ENCODE measurements around the gene NPFF. TPM values are rescaled to one million over a fixed set of nuclear protein-coding genes. Genes with fewer than 3 reads are reported as not detected.

NPFF gene
- polyA plus RNA-seq, 2 donors = 0.12 TPM; not detected in 1

DNA sequence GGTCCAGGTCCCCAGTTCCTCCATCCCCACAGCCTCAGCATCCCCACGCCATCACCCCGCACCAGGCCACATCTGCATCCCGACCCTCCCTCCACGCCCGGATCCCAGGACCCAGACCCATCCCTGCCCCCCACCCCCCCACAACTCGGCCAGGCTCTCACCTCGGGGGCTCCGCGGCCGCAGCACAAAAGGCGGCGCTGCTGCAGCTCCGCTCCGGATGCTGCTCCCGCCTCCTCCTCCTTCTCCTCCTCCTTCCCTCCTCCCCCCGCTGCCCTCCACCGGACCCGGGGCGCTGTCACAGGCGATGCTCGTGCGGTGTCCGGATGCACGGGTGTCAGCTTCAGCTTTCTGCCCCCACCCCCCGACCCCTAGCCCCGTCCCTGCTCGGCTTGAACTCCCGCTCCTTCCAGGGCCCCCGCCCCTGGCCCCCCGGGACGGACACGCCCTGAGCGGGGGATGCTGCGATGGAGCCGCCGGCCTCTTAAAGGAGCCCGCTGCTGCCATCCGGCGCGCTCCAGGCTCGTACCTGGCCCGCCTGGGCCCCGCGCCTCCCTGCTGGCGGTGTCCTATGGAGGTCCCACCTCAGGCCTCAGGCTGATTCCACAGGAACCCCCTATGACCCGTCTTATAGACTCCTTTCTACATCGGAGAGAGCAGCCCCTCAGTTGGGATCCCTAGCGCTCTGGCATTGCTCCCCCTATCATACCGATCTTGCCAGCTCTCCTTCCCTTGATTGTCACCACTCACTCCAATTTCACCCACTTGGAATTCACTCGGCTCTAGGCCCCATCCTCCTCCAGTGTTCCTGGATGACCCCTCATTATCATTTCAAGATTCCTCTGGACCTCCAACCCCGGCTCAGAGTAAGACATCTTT lies 7.8 kb downstream of the NPFF start, which contains the start of gene MAP3K12:
MAP3K12 (minus strand) TSS at position 193 of the 876 bp plus-strand sequence. CDS start 12,067 bp downstream, outside the sequence.
- peaks cover 0 to 17% of the 10 kb centered on the region in 2 donors for H3K4me1 ChIP-seq (ENCODE audit: control insufficient read depth in 2 of 2, insufficient read depth in 2 of 2, low read length in 1 of 2)
- peak within 1 kb of the TSS; percentile 55 to 63 for H3K4me3 ChIP-seq (ENCODE audit: low read depth in 1 of 2, low read length in 2 of 2)
- WGBS, 2 donors = 0 to 1% methylated on average over 50 to 51 of the region's 51 CpGs

DNA sequence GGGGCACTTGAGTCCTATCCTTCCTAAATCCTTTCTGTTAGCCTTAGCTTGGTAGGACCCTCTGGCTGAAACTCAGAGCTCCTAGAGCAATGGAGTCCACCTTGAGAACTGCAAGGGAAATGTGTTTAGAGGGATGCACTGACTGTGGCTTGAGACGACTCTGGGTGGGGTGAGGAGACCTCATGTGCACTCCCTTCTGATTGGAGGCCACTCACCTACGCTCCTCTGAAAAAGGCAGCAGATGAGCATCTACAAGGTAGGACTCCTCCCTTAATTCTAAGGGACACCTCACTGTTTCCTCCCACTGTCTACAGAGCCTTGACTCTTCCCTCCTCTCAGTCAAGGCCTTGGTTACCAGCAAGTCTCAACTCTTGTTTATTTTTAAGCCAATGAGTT lies 9.1 kb downstream of the NPFF start:
- H3K4me1 ChIP-seq (ENCODE audit: control insufficient read depth in 2 of 2, insufficient read depth in 2 of 2, low read length in 1 of 2) = peaks cover 0 to 18% of the 10 kb centered on the region in 2 donors
- no peak overlapping the region for H3K4me3 ChIP-seq (ENCODE audit: low read depth in 1 of 2, low read length in 2 of 2)

More for the DNA sequence above, 7.8 kb downstream of the NPFF start, which contains the start of gene MAP3K12:
- peak within 1 kb of the TSS; percentile 97 to 100 for H3K27ac ChIP-seq (ENCODE audit: low read depth in 2 of 2, low read length in 1 of 2)
- peaks cover 0 to 7% of the 10 kb centered on the region in 2 donors for H3K36me3 ChIP-seq (ENCODE audit: control insufficient read depth in 2 of 2, insufficient read depth in 2 of 2, low read length in 1 of 2)
- H3K9me3 ChIP-seq (ENCODE audit: control insufficient read depth in 2 of 2, insufficient read depth in 1 of 2, low read depth in 1 of 2, low read length in 1 of 2) = no peaks in the 10 kb centered on the region
- H3K27me3 ChIP-seq (ENCODE audit: control insufficient read depth in 1 of 2, insufficient read depth in 2 of 2, low read length in 2 of 2) = no peaks in the 10 kb centered on the region

DNA sequence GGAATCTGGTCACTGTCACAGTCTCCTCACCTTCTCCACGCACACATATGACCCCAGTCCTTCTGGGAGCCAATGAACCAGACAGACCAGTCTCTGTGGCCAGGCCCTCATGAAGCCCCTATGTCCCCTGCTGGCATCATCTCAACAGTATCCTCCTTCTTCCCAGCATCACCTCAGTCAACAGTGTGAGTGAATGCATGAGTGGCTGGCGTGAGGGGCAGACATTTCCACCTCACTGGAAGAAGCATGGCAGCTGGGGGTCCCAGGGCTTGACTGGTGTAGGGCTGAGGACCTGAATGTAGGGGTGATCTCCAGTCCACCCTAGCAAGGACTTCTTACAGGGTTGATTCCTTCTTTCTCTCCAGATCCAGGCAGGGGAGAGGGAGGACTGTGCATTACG lies 9.8 kb downstream of the NPFF start:
- Histone ChIP-seq H3K27ac (ENCODE audit: low read depth in 2 of 2, low read length in 1 of 2) (no peak overlapping the region), H3K4me1 (ENCODE audit: control insufficient read depth in 2 of 2, insufficient read depth in 2 of 2, low read length in 1 of 2) (peaks cover 0 to 17% of the 10 kb centered on the region in 2 donors)
- 94 to 96% methylated on average over 3 of the region's 3 CpGs for WGBS, 2 donors

More for the DNA sequence above, 9.1 kb downstream of the NPFF start:
- 62 to 82% methylated on average over 2 of the region's 2 CpGs for WGBS, 2 donors
- Histone ChIP-seq H3K27ac (ENCODE audit: low read depth in 2 of 2, low read length in 1 of 2) (no peak overlapping the region), H3K36me3 (ENCODE audit: control insufficient read depth in 2 of 2, insufficient read depth in 2 of 2, low read length in 1 of 2) (no peaks in the 10 kb centered on the region), H3K27me3 (ENCODE audit: control insufficient read depth in 1 of 2, insufficient read depth in 2 of 2, low read length in 2 of 2) (no peaks in the 10 kb centered on the region), H3K9me3 (ENCODE audit: control insufficient read depth in 2 of 2, insufficient read depth in 1 of 2, low read depth in 1 of 2, low read length in 1 of 2) (no peaks in the 10 kb centered on the region)

DNA sequence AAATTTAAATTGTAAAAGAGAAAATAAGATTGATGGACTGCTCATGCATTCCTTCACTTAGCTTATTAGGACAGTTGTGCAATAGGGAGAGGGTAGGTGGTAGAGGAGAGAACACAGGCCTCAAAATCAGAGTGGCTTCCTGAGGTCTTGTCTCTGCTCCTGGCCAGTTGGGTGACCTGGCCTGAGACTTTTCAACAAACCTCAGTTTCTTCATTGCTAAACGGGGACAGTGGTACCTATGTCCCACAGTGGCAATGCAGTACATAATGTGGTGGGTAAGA lies 10.6 kb downstream of the NPFF start:
- no peaks in the 10 kb centered on the region for H3K9me3 ChIP-seq (ENCODE audit: control insufficient read depth in 2 of 2, insufficient read depth in 1 of 2, low read depth in 1 of 2, low read length in 1 of 2)
- peaks cover 0 to 16% of the 10 kb centered on the region in 2 donors for H3K4me1 ChIP-seq (ENCODE audit: control insufficient read depth in 2 of 2, insufficient read depth in 2 of 2, low read length in 1 of 2)
- H3K27me3 ChIP-seq (ENCODE audit: control insufficient read depth in 1 of 2, insufficient read depth in 2 of 2, low read length in 2 of 2) = no peaks in the 10 kb centered on the region
- no peak overlapping the region for H3K4me3 ChIP-seq (ENCODE audit: low read depth in 1 of 2, low read length in 2 of 2)
- no peaks in the 10 kb centered on the region for H3K36me3 ChIP-seq (ENCODE audit: control insufficient read depth in 2 of 2, insufficient read depth in 2 of 2, low read length in 1 of 2)
- 76 to 87% methylated on average over 1 of the region's 1 CpG for WGBS, 2 donors
- H3K27ac ChIP-seq (ENCODE audit: low read depth in 2 of 2, low read length in 1 of 2) = no peak overlapping the region

More for the DNA sequence above, 9.8 kb downstream of the NPFF start:
- H3K36me3 ChIP-seq (ENCODE audit: control insufficient read depth in 2 of 2, insufficient read depth in 2 of 2, low read length in 1 of 2) = no peaks in the 10 kb centered on the region
- no peaks in the 10 kb centered on the region for H3K27me3 ChIP-seq (ENCODE audit: control insufficient read depth in 1 of 2, insufficient read depth in 2 of 2, low read length in 2 of 2)
- no peaks in the 10 kb centered on the region for H3K9me3 ChIP-seq (ENCODE audit: control insufficient read depth in 2 of 2, insufficient read depth in 1 of 2, low read depth in 1 of 2, low read length in 1 of 2)
- no peak overlapping the region for H3K4me3 ChIP-seq (ENCODE audit: low read depth in 1 of 2, low read length in 2 of 2)

GRCh38 chr12:53495903-53496751 lies 11.2 kb downstream of the NPFF start:
- peaks cover 0 to 14% of the 10 kb centered on the region in 2 donors for H3K4me1 ChIP-seq (ENCODE audit: control insufficient read depth in 2 of 2, insufficient read depth in 2 of 2, low read length in 1 of 2)
- WGBS, 2 donors = 44 to 53% methylated on average over 5 of the region's 5 CpGs
- no peak overlapping the region for H3K4me3 ChIP-seq (ENCODE audit: low read depth in 1 of 2, low read length in 2 of 2)

GRCh38 chr12:53493610-53494391 lies 13.5 kb downstream of the NPFF start:
- Histone ChIP-seq H3K4me3 (ENCODE audit: low read depth in 1 of 2, low read length in 2 of 2) (peak overlapping the region in 1 of 2 donors; percentile 53), H3K9me3 (ENCODE audit: control insufficient read depth in 2 of 2, insufficient read depth in 1 of 2, low read depth in 1 of 2, low read length in 1 of 2) (no peaks in the 10 kb centered on the region), H3K36me3 (ENCODE audit: control insufficient read depth in 2 of 2, insufficient read depth in 2 of 2, low read length in 1 of 2) (no peaks in the 10 kb centered on the region), H3K27ac (ENCODE audit: low read depth in 2 of 2, low read length in 1 of 2) (peak overlapping the region; percentile 36 to 78), H3K27me3 (ENCODE audit: control insufficient read depth in 1 of 2, insufficient read depth in 2 of 2, low read length in 2 of 2) (no peaks in the 10 kb centered on the region), H3K4me1 (ENCODE audit: control insufficient read depth in 2 of 2, insufficient read depth in 2 of 2, low read length in 1 of 2) (peaks cover 0 to 10% of the 10 kb centered on the region in 2 donors)
- 28 to 33% methylated on average over 11 of the region's 11 CpGs for WGBS, 2 donors

More at GRCh38 chr12:53495903-53496751, 11.2 kb downstream of the NPFF start:
- no peaks in the 10 kb centered on the region for H3K27me3 ChIP-seq (ENCODE audit: control insufficient read depth in 1 of 2, insufficient read depth in 2 of 2, low read length in 2 of 2)
- no peaks in the 10 kb centered on the region for H3K36me3 ChIP-seq (ENCODE audit: control insufficient read depth in 2 of 2, insufficient read depth in 2 of 2, low read length in 1 of 2)
- H3K27ac ChIP-seq (ENCODE audit: low read depth in 2 of 2, low read length in 1 of 2) = peak overlapping the region in 1 of 2 donors; percentile 47
- no peaks in the 10 kb centered on the region for H3K9me3 ChIP-seq (ENCODE audit: control insufficient read depth in 2 of 2, insufficient read depth in 1 of 2, low read depth in 1 of 2, low read length in 1 of 2)

DNA sequence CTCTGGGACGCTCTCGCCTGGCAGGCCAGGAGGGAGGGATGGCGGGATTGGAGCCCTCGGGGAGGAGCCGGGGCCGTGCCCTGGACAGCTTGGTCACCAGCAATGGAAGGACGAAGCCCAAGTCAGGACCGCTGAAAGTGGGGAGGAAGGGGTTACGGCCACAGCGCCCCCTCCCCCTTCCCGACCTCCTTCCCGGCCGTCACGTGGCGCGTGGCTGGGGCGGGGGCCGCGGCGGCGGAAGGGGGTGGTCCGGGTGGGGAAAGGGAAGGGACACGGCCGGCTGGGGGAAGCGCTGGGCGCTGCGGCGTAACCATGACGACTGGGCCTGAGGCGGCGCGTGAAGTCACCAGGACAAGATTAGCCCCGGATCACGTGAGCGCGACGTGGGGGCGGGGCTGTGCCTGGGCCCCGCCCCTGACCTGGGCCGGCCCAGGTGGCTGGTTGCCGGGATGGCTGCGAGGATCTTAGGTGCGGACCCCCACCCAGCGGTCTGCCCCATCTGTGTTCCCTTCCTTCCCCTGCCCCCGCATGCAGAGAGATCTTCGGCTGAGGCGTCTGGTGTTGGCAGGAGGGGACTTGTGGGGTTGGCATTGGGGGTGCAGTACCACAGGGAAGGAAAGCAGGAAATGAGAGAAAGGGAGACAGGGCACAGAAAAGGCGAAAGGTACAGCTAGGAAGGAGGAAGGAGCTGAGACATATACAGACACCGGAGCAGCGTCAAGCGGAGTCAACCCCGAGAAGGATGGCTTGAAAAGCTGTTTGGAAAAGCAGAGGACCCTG lies 14.3 kb downstream of the NPFF start:
- Histone ChIP-seq H3K4me1 (ENCODE audit: control insufficient read depth in 2 of 2, insufficient read depth in 2 of 2, low read length in 1 of 2) (peaks cover 0 to 6% of the 10 kb centered on the region in 2 donors), H3K36me3 (ENCODE audit: control insufficient read depth in 2 of 2, insufficient read depth in 2 of 2, low read length in 1 of 2) (no peaks in the 10 kb centered on the region)
- 1 to 2% methylated on average over 48 to 52 of the region's 52 CpGs for WGBS, 2 donors

GRCh38 chr12:53492188-53492587 lies 15.1 kb downstream of the NPFF start:
- H3K4me3 ChIP-seq (ENCODE audit: low read depth in 1 of 2, low read length in 2 of 2) = peak overlapping the region in 1 of 2 donors; percentile 53
- H3K9me3 ChIP-seq (ENCODE audit: control insufficient read depth in 2 of 2, insufficient read depth in 1 of 2, low read depth in 1 of 2, low read length in 1 of 2) = no peaks in the 10 kb centered on the region
- H3K27me3 ChIP-seq (ENCODE audit: control insufficient read depth in 1 of 2, insufficient read depth in 2 of 2, low read length in 2 of 2) = no peaks in the 10 kb centered on the region
- H3K4me1 ChIP-seq (ENCODE audit: control insufficient read depth in 2 of 2, insufficient read depth in 2 of 2, low read length in 1 of 2) = peaks cover 0 to 6% of the 10 kb centered on the region in 2 donors
- H3K36me3 ChIP-seq (ENCODE audit: control insufficient read depth in 2 of 2, insufficient read depth in 2 of 2, low read length in 1 of 2) = no peaks in the 10 kb centered on the region
- peak overlapping the region; percentile 15 to 59 for H3K27ac ChIP-seq (ENCODE audit: low read depth in 2 of 2, low read length in 1 of 2)
- WGBS, 2 donors = 60 to 63% methylated on average over 20 of the region's 20 CpGs

More for the DNA sequence above, 14.3 kb downstream of the NPFF start:
- Histone ChIP-seq H3K27ac (ENCODE audit: low read depth in 2 of 2, low read length in 1 of 2) (peak overlapping the region; percentile 59 to 78), H3K4me3 (ENCODE audit: low read depth in 1 of 2, low read length in 2 of 2) (peak overlapping the region; percentile 53 to 61), H3K27me3 (ENCODE audit: control insufficient read depth in 1 of 2, insufficient read depth in 2 of 2, low read length in 2 of 2) (no peaks in the 10 kb centered on the region), H3K9me3 (ENCODE audit: control insufficient read depth in 2 of 2, insufficient read depth in 1 of 2, low read depth in 1 of 2, low read length in 1 of 2) (no peaks in the 10 kb centered on the region)
